T-cell (primary cell): Measurements from ENCODE around the gene ZNF385D. TPM values are rescaled to one million over a fixed set of nuclear protein-coding genes. Genes with fewer than 3 reads are reported as not detected.

Source experiments
- ATAC-seq, 4 experiments: fragments of 200-7000 bp in 3 of 4; fragments of 150-1000 bp in 1 of 4; cut with Tn5 transposase; replicated peaks in 1 of 4; 1 replicate in 3 of 4; 2 replicates in 1 of 4; pipeline ENCODE4 v1.10.0; 2021; ENCODE audit warnings: moderate library complexity in 3 of 4, mild to moderate bottlenecking in 2 of 4, moderate number of reproducible peaks in 1 of 4
- CTCF ChIA-PET, 2 donors: fragments of 300-600 bp; sonication (Branson Sonifier 250); formaldehyde crosslinking; loops; one replicate each; lab custom pipeline; 2022; ENCODE audit warnings: antibody characterized with exemption in 2 of 2; lab: Charles Lee
- POLR2A ChIA-PET, 2 donors: fragments of 300-600 bp; sonication (Branson Sonifier 250); formaldehyde crosslinking; loops; one replicate each; lab custom pipeline; 2022; ENCODE audit warnings: antibody characterized with exemption in 2 of 2; lab: Charles Lee
- DNase-seq, 35 experiments: peaks; one replicate each; pipeline versions ENCODE4 v3.0.0 to v3.0.0-alpha.2; 2013 to 2023
- H3K27ac ChIP-seq: one replicate; pipeline ENCODE4 v1.5.1; 2013; ENCODE audit warnings: low read length
- H3K27me3 ChIP-seq, 2 experiments: replicated peaks in 1 of 2; 1 replicate in 1 of 2; 2 replicates in 1 of 2; pipeline versions ENCODE4 v1.6.1 to v1.7.0; 2013; ENCODE audit warnings: low read length in 1 of 2, mixed read lengths in 1 of 2; ENCODE audit not compliant: control insufficient read depth in 2 of 2, insufficient read depth in 2 of 2; ENCODE audit errors: extremely low read depth in 1 of 2
- H3K36me3 ChIP-seq, 2 donors: 1 replicate in 1 of 2; 2 replicates in 1 of 2; pipeline versions ENCODE4 v1.6.1 to v1.7.0; 2013; ENCODE audit warnings: low read length in 1 of 2; ENCODE audit not compliant: control insufficient read depth in 2 of 2, insufficient read depth in 1 of 2; ENCODE audit errors: extremely low read depth in 1 of 2
- H3K4me1 ChIP-seq, 2 experiments: 1 replicate in 1 of 2; 2 replicates in 1 of 2; pipeline versions ENCODE4 v1.6.1 to v1.7.0; 2013; ENCODE audit warnings: low read length in 2 of 2, mixed read lengths in 1 of 2; ENCODE audit not compliant: insufficient read depth in 2 of 2, control insufficient read depth in 1 of 2; ENCODE audit errors: extremely low read depth in 1 of 2
- H3K4me3 ChIP-seq, 2 donors: 1 replicate in 1 of 2; 2 replicates in 1 of 2; pipeline versions ENCODE4 v1.5.1 to v1.7.0; 2013; ENCODE audit warnings: mild to moderate bottlenecking in 2 of 2, low read length in 1 of 2, moderate library complexity in 1 of 2; ENCODE audit not compliant: control insufficient read depth in 1 of 2; ENCODE audit errors: extremely low read depth in 1 of 2
- H3K9me3 ChIP-seq: 2 replicates; pipeline ENCODE4 v1.7.0; 2013
- H3K27ac Mint-ChIP-seq, 2 donors: one replicate each; pipeline ENCODE4 v1.8.0; 2020 to 2021; ENCODE audit warnings: mild to moderate bottlenecking in 2 of 2, mixed read lengths in 2 of 2
- H3K27me3 Mint-ChIP-seq, 2 donors: one replicate each; pipeline ENCODE4 v1.8.0; 2021 to 2022; ENCODE audit warnings: mixed read lengths in 2 of 2
- H3K36me3 Mint-ChIP-seq: one replicate; pipeline ENCODE4 v1.8.0; 2021; ENCODE audit warnings: mixed read lengths
- H3K4me1 Mint-ChIP-seq, 3 donors: one replicate each; pipeline ENCODE4 v1.8.0; 2020 to 2022; ENCODE audit warnings: mixed read lengths in 3 of 3, mild to moderate bottlenecking in 1 of 3
- H3K4me3 Mint-ChIP-seq, 3 donors: one replicate each; pipeline ENCODE4 v1.8.0; 2020 to 2022; ENCODE audit warnings: mild to moderate bottlenecking in 3 of 3, mixed read lengths in 3 of 3, moderate library complexity in 3 of 3
- H3K9me3 Mint-ChIP-seq, 3 donors: one replicate each; pipeline ENCODE4 v1.8.0; 2020 to 2022; ENCODE audit warnings: mixed read lengths in 3 of 3
- WGBS: methylation state at CpG from one replicate; pipeline ENCODE4 v1.1.5; 2013; ENCODE audit warnings: missing lambda C conversion rate; ENCODE audit not compliant: insufficient coverage; 5-methylcytosine and 5-hydroxymethylcytosine counted together
- total RNA-seq, 35 experiments: library from RNA in 6 of 35; stranded (reverse) in 6 of 35; fragments of 120-200 nt in 1 of 35; gene quantifications; one replicate each; pipeline versions ENCODE4 v1.2.1 to v1.2.4 and lab custom pipeline; 2013 to 2026

Gene ZNF385D, protein sequence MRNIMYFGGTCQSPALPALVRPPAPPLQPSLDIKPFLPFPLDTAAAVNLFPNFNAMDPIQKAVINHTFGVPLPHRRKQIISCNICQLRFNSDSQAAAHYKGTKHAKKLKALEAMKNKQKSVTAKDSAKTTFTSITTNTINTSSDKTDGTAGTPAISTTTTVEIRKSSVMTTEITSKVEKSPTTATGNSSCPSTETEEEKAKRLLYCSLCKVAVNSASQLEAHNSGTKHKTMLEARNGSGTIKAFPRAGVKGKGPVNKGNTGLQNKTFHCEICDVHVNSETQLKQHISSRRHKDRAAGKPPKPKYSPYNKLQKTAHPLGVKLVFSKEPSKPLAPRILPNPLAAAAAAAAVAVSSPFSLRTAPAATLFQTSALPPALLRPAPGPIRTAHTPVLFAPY
- total RNA-seq (under 1 TPM; 0.03 to 0.47 (median 0.35) TPM), total RNA-seq (lab: John Stamatoyannopoulos, UW) (0 to 0.72 (median 0.10) reads per million in 29 experiments)
- 0.09 TPM for total RNA-seq (2013)

DNA sequence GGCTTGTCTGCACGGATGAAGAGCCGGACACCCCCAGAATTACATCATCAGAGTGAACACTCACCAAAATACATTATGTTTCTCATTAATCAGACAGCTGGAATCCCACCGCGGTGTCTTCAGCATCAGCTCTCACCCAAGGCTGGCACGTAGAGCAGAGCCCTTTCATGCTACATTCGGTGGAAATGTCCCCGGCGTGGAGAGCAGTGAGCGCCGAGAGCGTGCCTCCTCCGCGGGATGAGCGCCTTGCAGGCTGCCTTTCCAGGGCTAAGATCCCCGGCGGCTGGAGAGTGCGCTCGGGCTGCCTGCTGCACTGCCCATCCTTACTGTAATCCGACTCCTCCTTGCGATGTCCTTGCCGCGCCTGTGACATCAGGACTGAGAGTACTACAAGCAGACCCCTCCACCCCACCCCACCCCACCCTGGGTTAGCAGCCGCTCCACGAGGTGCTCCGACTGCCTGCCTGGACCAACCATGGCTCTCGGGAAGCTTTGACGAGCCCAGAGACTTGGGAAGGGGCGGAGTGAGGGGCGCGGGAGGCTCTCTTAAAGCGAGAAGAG, at the start of gene ZNF385D:
Gene ZNF385D (minus strand): TSS at position 380 of the 561 bp plus-strand sequence. CDS start 294 bp downstream, at position 86.
- H3K4me1 ChIP-seq, result no peaks in the 10 kb centered on the region
- peaks cover 5% of the 10 kb centered on the region in 2 experiments for H3K27me3 ChIP-seq
- DNase-seq, result no peak
- ATAC-seq, result no peak
- Mint-ChIP-seq H3K36me3 (no peaks in the 10 kb centered on the region), H3K4me3 (no peak within 1 kb of the TSS), H3K9me3 (peaks cover 0 to 16% (median 4%) of the 10 kb centered on the region in 3 donors), H3K4me1 (no peaks in the 10 kb centered on the region), H3K27ac (no peak within 1 kb of the TSS), H3K27me3 (peaks cover 4% of the 10 kb centered on the region in 2 donors)
- ChIA-PET POLR2A (no interaction called here), CTCF (no interaction called here)
- H3K4me3 ChIP-seq, result no peak within 1 kb of the TSS
- H3K9me3 ChIP-seq, result no peaks in the 10 kb centered on the region
- H3K36me3 ChIP-seq, result no peaks in the 10 kb centered on the region
- WGBS, result 11% methylated on average over 29 of the region's 31 CpGs
- H3K27ac ChIP-seq, result no peak within 1 kb of the TSS

- H3K9me3 ChIP-seq, result no peaks in the 10 kb centered on the region
- Mint-ChIP-seq H3K9me3 (peaks cover 8 to 28% (median 23%) of the 10 kb centered on the region in 3 donors), H3K36me3 (no peaks in the 10 kb centered on the region), H3K4me3 (no peak overlapping the region), H3K27ac (no peak overlapping the region), H3K27me3 (no peaks in the 10 kb centered on the region), H3K4me1 (no peaks in the 10 kb centered on the region)
- H3K36me3 ChIP-seq, result no peaks in the 10 kb centered on the region
- H3K4me1 ChIP-seq, result no peaks in the 10 kb centered on the region
- H3K27ac ChIP-seq, result no peak overlapping the region
- ATAC-seq (no peak), DNase-seq (no peak)
- H3K4me3 ChIP-seq, result no peak overlapping the region
- POLR2A ChIA-PET, result no interaction called here
- H3K27me3 ChIP-seq, result no peaks in the 10 kb centered on the region
- 84% methylated on average over 5 of the region's 9 CpGs for WGBS
- CTCF ChIA-PET, result no interaction called here
These were observed 47.5 kb upstream of the ZNF385D start for GRCh38 chr3:21798356-21799088.

- no peaks in the 10 kb centered on the region for H3K27me3 ChIP-seq
- CTCF ChIA-PET, result no interaction called here
- H3K4me3 Mint-ChIP-seq, result no peak overlapping the region
These were observed 44.9 kb upstream of the ZNF385D start for GRCh38 chr3:21795921-21796320.

DNA sequence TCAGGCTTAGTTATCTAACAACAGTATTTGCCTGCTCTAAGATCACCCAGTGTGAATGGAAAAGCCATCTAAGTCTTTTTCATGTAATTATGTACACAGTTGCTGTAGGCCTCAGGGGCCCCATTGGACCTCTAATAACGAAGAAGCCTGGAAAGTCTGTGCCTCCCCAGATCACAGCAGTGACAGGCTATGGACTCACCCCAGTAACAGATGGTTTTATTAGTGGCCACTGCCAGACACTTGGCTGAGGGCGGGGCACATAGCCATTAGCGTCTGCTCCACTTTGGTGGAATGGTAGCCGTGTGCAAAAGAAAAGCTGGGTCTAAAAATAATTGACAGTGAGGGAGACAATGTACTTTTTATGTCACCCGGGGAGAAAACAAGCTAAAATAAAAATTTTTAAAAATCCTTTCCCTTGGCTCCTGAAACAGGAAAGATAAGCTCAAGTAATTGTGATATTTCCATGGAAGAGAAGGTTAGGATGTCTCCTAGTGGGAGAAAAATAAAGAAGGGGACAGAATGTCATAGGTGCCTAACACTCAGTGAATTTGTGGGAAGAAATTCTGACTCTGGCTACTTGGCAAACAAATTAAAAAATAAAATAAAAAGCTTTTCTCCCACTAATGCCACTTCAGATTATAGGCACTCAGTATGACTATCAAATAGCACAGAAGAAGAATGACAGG, 44.3 kb upstream of the ZNF385D start:
- H3K9me3 Mint-ChIP-seq, result peaks cover 4 to 24% (median 23%) of the 10 kb centered on the region in 3 donors
- H3K4me3 ChIP-seq, result no peak overlapping the region
- H3K27me3 Mint-ChIP-seq, result no peaks in the 10 kb centered on the region
- H3K27ac ChIP-seq, result no peak overlapping the region
- H3K4me1 ChIP-seq, result no peaks in the 10 kb centered on the region
- WGBS, result 33% methylated on average over 1 of the region's 5 CpGs
- no peaks in the 10 kb centered on the region for H3K27me3 ChIP-seq
- no peaks in the 10 kb centered on the region for H3K36me3 ChIP-seq
- DNase-seq (no peak), ATAC-seq (no peak)
- ChIA-PET CTCF (no interaction called here), POLR2A (no interaction called here)
- no peak overlapping the region for H3K27ac Mint-ChIP-seq
- H3K4me3 Mint-ChIP-seq, result no peak overlapping the region
- no peaks in the 10 kb centered on the region for H3K36me3 Mint-ChIP-seq
- H3K4me1 Mint-ChIP-seq, result no peaks in the 10 kb centered on the region
- H3K9me3 ChIP-seq, result no peaks in the 10 kb centered on the region

More at GRCh38 chr3:21795921-21796320, 44.9 kb upstream of the ZNF385D start:
- POLR2A ChIA-PET, result no interaction called here
- Mint-ChIP-seq H3K27ac (no peak overlapping the region), H3K9me3 (peaks cover 4 to 23% (median 23%) of the 10 kb centered on the region in 3 donors), H3K36me3 (no peaks in the 10 kb centered on the region), H3K27me3 (no peaks in the 10 kb centered on the region), H3K4me1 (no peaks in the 10 kb centered on the region)
- Histone ChIP-seq H3K36me3 (no peaks in the 10 kb centered on the region), H3K9me3 (no peaks in the 10 kb centered on the region), H3K27ac (no peak overlapping the region), H3K4me3 (no peak overlapping the region), H3K4me1 (no peaks in the 10 kb centered on the region)
- 60% methylated on average over 1 of the region's 2 CpGs for WGBS
- ATAC-seq (no peak), DNase-seq (no peak)

- H3K27ac Mint-ChIP-seq, result no peak overlapping the region
- no CpG with 5 or more reads among the region's 2 CpGs for WGBS
- Histone ChIP-seq H3K27me3 (no peaks in the 10 kb centered on the region), H3K27ac (no peak overlapping the region), H3K9me3 (no peaks in the 10 kb centered on the region), H3K36me3 (no peaks in the 10 kb centered on the region), H3K4me1 (no peaks in the 10 kb centered on the region), H3K4me3 (no peak overlapping the region)
- no peaks in the 10 kb centered on the region for H3K4me1 Mint-ChIP-seq
- no peak overlapping the region for H3K4me3 Mint-ChIP-seq
- H3K9me3 Mint-ChIP-seq, result peaks cover 4 to 20% (median 17%) of the 10 kb centered on the region in 3 donors
- no peaks in the 10 kb centered on the region for H3K27me3 Mint-ChIP-seq
- DNase-seq (no peak), ATAC-seq (no peak)
- ChIA-PET POLR2A (no interaction called here), CTCF (no interaction called here)
- H3K36me3 Mint-ChIP-seq, result no peaks in the 10 kb centered on the region
These were observed 43.3 kb upstream of the ZNF385D start for GRCh38 chr3:21794291-21794690.

GRCh38 chr3:21792176-21792575, 41.2 kb upstream of the ZNF385D start:
- Mint-ChIP-seq H3K36me3 (no peaks in the 10 kb centered on the region), H3K27me3 (no peaks in the 10 kb centered on the region), H3K27ac (no peak overlapping the region), H3K4me1 (no peaks in the 10 kb centered on the region), H3K9me3 (peaks cover 9 to 17% (median 10%) of the 10 kb centered on the region in 3 donors), H3K4me3 (no peak overlapping the region)
- H3K4me3 ChIP-seq, result no peak overlapping the region
- no peaks in the 10 kb centered on the region for H3K36me3 ChIP-seq
- DNase-seq, result no peak
- H3K4me1 ChIP-seq, result no peaks in the 10 kb centered on the region
- no peak overlapping the region for H3K27ac ChIP-seq
- no peaks in the 10 kb centered on the region for H3K27me3 ChIP-seq
- no peak for ATAC-seq
- WGBS, result no CpG with 5 or more reads among the region's 1 CpG
- no peaks in the 10 kb centered on the region for H3K9me3 ChIP-seq
- ChIA-PET CTCF (no interaction called here), POLR2A (no interaction called here)
